Measurements from ENCODE around the gene CD2.
"Not testable (repeated sequence)": the region's sequence is repeated elsewhere in the genome, so short reads cannot be mapped to it uniquely, and the experiment has no call there.

The CD2 gene

GRCh38 chr1:116732726-116733125 is 21.5 kb upstream of the CD2 start:
- DNase-seq: no peak

GRCh38 chr1:116733476-116734365 is 20.5 kb upstream of the CD2 start:
- no peak for DNase-seq

DNA sequence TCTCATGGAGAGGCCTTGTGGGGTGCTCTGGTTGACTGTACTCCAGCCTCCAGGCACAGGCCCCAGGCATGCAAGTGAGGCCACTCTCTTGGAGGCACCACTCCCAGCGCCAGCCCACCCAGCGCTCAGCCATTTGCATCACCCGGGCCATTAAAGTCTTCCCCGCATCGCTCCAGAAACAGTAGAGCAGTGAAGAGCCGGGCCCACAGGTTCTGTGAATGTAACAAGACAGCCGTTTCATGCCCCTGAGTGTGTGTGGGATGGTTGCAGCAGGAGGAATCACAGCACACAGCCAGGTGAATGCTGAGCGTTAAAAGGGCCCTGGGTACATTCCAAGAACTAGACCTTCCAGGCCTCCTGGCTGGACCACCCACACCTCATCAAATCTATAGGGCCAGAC is 19.0 kb upstream of the CD2 start:
- no peak for DNase-seq

GRCh38 chr1:116737020-116737854 is 17.0 kb upstream of the CD2 start:
- DNase-seq: no peak

- no peak for DNase-seq
These were observed 16.3 kb upstream of the CD2 start for GRCh38 chr1:116737855-116738321.

GRCh38 chr1:116738673-116739370 is 15.4 kb upstream of the CD2 start:
- no peak for DNase-seq

DNA sequence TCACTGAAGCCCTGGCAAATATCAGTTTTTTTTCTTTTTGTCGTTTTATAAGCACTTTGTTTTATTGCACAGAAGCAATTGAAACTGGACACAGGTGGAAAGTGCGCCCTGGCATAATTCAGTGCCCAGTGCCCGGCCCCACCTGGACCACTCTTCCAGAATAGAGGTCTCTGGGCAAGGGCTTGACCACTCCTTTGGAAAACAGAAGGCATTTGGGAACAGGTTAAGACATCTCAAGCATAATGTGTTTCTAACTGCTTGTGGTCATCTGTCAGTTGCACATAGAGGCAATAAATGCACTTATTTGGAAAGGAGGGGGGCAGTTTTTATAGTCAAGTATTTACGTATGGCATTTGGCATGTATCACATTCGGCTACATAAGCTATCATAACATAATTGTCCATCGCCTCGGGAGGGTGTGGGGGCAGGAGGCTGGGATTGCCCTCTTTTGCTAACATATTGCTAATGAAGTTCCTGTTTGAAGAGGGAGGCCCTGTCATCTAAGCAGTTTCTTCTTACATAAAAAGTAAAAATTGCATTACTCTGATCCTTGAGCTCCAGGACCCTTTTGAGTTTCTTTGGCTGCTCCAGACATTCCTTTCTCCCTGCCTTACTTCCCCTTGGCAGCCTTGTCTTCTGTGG is 14.7 kb upstream of the CD2 start:
- no peak for DNase-seq

DNA sequence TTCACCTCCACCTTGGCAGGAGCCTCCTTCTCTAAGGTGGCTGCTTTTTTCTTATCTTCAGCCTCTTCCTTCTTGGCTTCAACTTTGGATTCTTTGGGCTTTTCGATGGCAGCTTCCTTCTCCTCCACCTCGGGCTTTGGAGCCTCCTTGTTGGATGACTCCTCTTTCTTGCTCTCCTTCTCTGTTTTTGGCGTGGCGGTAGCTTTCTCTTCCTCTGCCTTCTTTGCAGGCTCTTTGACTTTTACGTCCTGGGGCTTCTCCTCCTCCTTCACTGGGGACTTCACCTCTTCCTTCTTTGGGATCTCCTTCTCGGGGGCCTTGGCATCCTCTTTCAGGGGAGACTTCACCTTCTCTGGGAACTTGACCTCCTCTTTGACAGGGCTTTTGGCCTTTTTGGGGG is 13.9 kb upstream of the CD2 start:
- no peak for DNase-seq

- DNase-seq: no peak
These were observed 13.5 kb upstream of the CD2 start for GRCh38 chr1:116740746-116741145.

- no peak for DNase-seq
These were observed 12.2 kb upstream of the CD2 start for GRCh38 chr1:116741836-116742565.

- DNase-seq: no peak
These were observed 10.7 kb upstream of the CD2 start for GRCh38 chr1:116743535-116743934.

DNA sequence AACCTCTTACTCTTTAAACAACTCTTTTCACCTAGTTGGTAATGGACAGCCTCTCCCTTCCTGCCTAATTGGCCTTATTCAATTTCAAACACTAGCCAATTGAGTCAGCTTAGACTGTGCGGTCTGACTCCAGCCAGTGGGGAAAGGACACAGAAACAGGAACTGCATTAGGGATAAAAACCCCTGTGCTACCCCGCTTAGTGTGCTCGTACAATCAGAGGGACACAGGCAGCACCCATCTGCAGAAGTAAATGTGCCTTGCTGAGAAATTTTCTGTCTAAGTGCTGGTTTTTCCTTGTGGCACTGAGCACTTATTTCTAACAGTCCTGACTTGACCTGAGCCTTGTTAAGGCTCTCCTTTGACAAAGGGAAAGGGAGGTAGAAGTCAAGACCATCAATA is 6.0 kb upstream of the CD2 start:
- no peak for DNase-seq

DNA sequence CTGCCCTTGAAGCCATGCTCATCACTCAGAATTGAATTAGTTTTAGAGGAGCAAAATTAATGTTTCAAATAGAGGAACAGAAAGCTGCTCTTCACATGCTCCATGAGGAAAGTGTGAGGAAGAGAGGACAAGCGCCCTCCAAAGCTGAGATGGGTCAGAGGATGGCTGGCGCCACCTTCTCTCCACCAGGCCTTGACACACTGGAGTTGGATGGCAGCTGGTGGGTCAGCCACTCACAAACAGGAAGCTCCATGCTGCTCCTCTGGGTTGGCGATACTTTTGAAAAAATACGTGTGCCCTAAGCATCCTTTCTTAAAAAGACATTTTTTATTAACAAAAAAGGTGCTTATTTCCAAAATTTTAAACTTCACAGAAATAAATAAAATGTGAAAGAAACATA is 3.1 kb upstream of the CD2 start:
- DNase-seq: no peak

- no peak for DNase-seq
These were observed 2.6 kb upstream of the CD2 start for GRCh38 chr1:116751621-116752020.

GRCh38 chr1:116753312-116753711 is 918 bp upstream of the CD2 start:
- no peak for DNase-seq

GRCh38 chr1:116755066-116755465 is 836 bp downstream of the CD2 start:
- DNase-seq: no peak

DNA sequence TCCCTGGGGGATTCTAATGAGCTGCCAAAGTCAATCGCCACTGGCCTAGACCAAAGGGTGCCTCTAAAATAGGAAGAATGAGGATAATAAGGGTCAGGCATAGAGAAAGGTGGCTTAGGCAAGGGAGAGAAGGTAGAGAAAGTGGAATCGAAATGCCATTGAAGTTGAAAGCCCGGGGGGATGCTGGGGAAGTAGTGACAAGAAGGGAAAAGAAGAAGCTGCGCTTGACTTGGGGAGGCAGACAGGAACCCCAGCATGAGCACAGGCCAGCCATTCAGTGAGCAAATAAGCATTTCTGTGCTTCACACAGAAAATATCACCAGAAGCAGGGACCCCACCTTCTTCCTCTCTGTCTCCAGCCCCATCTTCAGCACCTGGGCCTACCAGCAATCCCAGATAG is 1.5 kb downstream of the CD2 start:
- DNase-seq: no peak

DNA sequence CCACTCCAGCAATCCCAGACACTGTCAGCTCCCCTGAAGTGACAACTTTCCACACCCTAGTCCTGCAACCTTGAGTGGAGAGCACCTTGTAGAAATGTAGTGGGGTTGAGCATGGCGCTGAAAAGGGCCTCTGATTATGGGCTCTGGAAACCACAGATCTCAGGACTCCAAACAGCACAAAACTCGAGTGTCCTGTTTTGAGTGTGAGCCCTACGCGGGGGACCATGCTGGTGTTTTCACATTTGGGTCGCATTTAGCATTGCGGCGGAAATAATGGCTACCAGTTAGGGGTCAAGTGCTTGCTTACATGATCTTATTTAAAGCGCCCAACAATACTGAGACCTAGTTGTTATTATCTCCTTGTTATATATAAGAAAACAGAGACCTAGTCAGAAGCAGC is 1.9 kb downstream of the CD2 start:
- not testable (repeated sequence) for DNase-seq

DNA sequence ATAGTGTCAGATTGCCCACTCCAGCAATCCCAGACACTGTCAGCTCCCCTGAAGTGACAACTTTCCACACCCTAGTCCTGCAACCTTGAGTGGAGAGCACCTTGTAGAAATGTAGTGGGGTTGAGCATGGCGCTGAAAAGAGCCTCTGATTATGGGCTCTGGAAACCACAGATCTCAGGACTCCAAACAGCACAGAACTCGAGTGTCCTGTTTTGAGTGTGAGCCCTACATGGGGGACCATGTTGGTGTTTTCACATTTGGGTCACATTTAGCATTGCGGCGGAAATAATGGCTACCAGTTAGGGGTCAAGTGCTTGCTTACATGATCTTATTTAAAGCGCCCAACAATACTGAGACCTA is 4.2 kb downstream of the CD2 start:
- not testable (repeated sequence) for DNase-seq

DNA sequence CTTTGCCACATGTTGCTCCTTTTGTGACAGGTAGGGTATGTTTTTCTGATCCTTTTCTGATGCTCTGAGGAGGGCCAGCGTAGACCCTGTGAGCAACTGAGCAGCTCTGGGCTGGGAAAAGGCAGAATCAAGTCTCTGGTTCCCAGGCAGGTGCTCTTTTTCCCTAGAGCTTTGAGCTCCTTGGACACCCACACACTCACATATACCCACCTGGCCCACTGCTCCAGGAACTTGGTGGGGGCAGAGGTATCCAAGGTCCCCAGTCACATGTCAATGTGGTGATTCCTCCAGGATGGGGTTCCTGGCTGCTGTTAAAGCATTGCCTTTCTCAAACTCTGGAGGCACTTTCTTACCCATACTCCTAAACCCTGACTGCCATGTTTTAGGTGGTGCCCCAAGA is 5.4 kb downstream of the CD2 start:
- no peak for DNase-seq

DNA sequence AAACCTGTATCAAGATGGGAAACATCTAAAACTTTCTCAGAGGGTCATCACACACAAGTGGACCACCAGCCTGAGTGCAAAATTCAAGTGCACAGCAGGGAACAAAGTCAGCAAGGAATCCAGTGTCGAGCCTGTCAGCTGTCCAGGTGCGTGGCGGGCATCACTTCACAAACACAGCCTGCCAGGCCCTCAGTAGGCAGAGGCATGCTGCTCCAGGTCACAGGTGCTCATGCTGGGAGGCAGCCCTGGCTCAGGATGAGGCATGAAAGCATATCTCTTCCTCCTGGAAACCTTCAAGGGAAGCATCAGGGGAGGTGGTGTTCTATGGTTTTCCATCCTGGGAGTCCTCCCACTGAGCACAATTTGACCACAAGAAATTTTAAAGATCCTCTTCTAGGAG is 6.3 kb downstream of the CD2 start:
- DNase-seq: no peak

DNA sequence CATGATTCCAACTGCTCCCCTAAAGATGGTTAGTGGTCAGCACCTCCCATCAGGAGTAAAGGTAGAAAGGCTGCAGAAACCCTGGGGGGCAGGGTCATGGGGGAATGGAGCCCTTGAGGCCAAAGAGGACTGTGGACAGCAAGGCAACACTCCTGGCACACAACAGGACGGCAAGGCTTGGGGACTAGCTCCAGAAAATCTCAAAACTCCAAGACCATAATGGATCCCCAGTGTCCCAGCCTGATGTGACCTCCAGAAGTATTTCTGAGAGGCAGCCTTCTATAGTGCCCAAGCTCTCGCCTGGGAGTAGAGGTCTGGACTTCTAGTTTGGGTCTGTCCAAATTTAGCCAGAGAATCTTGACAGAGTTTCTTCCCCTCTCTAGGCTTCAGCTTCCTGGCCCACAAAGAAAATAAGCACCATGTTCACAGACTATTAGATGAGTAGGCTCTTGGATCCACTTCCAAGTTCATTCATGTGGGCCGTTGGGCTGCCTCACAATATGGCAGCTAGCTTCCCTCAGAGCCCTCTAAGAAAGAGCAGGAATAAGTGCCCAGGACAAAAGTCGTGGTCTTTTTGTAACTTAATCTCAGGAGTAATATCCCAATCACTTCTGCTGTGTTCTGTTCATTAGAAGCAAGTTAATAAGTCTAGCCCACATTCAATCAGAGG is 6.9 kb downstream of the CD2 start:
- no peak for DNase-seq
